NCI-H1930 (cell line): Measurements from ENCODE around the gene FGF4.
"Not testable (repeated sequence)": the region's sequence is repeated elsewhere in the genome, so short reads cannot be mapped to it uniquely, and the experiment has no call there.

Source experiments
- DNase-seq, 2 experiments: peaks; one replicate each; lab custom pipeline; 2025; lab: John Stamatoyannopoulos, UW

Gene FGF4

DNA sequence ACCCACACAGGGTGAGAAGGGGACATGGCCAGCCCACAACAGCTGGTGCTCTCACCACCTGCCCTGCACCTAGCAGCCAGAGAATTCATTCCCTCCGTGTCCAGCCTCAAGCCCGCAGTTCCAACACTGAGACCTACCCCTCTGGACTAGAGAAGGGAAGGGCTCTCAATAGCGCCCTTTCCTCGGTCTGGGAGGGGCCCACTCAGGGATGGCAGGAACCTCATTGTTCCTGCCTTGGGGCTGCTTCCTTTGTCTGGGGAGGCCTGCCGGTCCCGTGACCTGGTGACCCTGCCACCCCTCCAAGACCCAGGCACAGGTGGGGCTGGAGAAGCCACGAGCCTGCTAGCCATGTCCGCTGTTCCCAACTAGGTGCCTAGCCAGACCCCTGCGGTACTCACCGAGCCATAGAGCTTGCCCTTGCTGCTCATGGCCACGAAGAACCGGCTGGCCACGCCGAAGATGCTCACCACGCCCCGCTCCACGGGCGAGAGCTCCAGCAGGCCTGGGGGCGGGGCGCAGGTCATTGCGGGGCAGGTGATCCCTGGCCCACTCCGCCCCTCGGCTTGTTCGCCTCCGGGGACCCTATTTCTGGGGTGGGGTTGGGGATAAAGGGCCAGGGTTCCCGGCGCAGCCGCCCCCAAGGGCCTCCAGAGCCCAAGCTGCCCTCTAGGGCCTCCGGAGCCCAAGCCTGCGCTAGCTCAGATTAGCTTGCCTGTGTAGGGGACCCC is 1.4 kb downstream of the FGF4 start:
- no peak for DNase-seq

DNA sequence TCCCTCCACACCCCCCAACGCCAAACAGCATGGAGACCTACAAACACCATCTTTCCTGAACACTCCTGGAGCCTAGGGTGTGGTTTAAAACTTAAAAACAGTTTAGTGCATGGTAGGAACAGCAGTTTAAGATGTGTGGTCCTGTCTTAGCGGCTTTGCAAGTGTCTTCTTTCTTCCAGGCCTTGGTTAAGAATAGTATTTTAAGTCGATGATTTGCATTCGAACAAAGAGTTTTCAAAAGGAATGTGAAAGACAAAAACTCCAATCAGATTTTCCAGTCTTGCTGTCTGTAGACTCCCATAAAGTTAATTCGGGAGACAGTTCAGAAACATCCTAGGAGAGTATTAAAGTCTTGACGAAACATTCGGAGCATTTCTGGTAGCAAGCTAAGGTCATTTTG is 3.7 kb downstream of the FGF4 start:
- no peak for DNase-seq

DNA sequence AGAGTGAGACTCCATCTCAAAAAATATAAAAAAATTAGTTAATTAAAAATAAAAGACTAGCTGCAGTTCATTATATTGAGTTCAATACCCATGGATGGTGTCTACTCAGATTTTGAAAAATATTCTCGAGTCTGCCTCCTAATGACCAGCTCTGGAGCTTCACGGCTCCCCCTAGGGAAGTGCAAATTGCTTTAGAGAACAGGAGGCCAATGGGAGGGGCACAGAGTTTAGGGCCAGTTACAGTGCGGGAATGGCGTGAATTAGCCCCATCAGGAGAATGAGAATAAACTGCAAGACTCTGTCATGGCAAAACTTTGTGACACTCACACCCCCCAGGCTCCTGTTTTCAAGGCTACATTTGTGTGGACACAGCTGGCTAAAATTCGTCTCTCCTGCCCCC is 4.6 kb downstream of the FGF4 start:
- DNase-seq, result no peak

DNA sequence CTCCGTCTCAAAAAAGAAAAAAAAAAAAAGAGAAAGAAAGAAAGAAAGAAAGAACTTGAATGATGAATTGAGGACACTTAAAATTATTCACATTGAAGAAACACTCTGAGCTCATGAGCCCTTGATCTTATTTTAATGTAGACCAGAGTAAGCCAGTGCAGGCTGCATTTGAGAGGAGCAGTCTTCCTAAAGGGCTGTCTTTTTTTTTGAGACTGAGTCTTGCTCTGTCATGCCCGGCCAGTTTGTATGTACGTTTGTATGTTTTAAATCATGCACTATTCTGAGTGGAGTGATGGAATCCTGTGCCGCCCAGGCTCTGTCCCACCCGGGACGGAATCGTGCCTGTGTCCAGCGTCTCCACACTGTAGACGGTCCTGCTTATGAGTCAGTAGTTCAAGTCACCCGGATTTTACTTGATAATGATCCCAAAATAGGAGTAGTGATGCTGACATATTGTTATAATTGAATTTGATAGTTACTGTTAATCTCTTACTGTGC is 9.6 kb downstream of the FGF4 start:
- no peak for DNase-seq

DNA sequence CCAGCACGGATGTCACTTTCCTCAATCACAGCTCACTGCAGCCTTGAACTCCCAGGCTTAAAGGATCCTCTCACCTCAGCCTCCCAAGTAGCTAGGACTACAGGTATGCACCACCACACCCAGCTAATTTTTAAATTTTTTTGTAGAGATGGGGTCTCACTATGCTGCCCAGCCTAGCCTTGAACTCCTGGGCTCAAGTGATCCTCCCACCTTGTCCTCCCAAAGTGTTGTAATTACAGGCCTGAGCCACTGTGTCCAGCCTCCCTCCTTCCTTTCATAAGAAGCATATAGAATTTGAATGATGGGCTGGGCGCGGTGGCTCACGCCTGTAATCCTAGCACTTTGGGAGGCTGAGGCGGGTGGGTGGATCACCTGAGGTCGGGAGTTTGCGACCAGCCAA is 10.2 kb downstream of the FGF4 start:
- not testable (repeated sequence) for DNase-seq

DNA sequence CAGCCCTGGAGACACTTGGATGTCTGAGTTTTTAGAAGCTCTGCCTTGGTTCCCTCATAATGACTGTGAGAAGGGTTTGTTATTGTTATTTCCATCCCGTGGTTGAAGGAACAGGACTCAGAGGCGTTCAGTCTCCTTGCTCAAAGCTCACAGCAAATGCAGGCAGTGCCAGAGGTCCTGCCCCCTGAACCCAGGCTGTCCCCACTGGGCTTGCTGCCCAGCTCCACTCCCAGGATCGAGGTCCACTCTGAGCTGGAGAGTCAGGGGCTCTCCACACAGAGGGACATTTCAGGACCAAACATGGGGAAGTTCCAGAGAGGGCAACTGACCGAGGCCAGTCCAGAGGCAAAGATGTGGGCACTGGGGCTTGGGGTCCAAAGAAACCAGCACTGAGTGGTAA is 14.8 kb downstream of the FGF4 start:
- DNase-seq, result no peak

DNA sequence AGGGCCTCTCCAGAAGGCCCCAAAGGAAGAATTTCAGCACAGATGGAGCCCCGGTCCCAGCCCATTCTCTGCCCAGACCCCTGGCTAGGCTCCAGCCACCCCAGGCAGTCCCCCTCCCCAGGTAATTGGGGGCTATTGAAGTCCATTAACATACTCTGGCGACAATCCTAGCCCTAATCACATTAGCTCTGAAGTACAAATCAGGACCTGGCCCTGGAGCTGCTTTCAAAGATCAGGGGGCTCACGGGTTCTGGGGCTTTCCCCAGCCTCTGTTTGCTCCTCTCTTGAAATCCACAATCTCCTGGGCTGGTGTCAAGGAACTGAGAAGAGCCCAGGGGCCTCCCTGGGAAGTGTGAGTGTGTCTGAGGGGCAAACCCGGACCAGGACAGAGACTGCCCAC is 22.3 kb downstream of the FGF4 start:
- no peak for DNase-seq

DNA sequence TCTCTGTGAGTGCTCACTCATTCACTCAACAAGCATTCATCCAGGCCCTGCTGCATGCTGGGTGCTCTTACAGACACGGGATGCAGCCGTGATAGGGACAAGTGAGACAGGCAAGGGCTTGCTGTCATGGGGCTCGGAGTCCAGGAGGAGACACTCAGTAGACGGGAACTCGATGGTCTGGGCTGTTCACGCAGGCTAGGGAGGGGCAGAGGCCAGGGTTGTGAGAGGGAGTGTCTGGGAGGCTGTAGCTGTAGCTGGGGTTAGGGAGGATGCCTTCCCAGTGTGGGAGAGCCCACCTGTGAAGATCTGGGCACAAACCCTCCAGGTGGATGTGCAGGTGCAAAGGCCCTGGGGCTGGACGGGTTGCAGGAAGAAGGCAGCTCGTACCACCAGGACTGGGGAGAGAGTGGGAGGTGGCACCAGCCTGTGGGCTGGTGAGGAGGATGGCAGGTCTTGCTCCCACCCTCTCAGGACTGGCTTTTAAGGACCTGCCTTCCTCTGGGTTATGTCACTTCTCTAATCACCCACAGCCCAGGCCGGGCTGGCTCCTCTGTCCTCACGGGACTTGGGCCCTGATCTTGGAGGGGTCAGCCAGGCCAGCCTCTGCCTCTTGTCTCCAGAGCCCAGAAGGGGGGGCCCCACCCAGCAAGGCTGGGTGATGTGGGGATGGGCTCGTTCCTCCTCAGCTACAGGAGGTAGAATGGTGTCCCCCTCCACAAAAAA is 24.1 kb downstream of the FGF4 start:
- DNase-seq, result no peak

DNA sequence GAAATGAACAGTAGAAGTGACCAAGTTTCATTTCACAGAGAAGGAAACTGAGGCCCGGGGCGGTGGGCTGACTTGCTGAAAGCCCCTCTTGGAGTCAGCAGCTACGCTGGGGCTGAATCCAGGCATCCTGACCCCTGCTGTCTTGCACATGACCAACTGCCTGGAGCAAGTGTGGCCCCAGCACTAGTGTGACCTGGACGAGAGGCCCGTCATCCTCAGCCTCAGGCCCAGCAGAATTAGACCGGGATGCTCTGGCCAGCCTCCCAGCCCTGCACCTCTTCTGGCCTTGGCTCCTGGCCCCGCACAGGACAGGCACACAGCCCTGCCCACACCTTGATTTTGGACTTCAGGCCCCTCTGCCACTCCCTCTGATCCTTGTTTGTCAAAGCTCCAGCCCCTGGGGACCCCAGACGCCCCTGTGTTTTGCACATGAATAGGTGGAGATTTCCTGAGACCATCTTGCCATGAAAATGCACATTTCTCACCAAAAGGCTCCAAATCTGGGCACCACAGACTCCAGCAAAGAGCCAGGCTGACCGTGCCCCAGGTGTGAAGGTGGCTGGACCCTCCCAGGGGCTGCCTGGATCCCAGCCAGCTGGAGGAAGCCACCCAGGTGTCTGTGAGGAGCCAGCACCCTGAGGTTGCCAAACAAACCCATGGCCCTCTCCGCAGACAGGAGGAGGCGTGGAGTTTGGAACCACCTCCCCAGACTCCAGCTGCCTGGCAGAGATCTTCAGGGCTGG is 24.9 kb downstream of the FGF4 start:
- no peak for DNase-seq

DNA sequence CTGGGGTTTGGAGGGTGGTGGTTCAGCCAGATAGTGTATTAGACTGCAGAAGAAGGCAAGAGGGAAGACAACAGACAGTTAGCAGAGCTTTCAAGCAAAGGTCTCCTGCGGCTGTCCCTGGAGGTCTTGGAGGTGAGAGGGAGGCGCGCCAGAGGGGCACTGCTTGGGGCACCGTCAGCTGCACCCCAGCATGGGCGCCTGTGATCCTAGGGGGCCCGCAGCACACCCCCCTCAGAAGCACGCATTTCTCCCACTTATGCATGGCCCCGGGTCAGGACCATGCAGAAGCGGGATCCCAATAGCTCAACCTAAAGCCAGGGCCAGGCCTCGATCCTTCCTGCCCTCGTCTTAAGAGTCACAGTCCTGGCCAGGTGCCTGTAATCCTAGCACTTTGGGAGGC is 26.5 kb downstream of the FGF4 start:
- no peak for DNase-seq

DNA sequence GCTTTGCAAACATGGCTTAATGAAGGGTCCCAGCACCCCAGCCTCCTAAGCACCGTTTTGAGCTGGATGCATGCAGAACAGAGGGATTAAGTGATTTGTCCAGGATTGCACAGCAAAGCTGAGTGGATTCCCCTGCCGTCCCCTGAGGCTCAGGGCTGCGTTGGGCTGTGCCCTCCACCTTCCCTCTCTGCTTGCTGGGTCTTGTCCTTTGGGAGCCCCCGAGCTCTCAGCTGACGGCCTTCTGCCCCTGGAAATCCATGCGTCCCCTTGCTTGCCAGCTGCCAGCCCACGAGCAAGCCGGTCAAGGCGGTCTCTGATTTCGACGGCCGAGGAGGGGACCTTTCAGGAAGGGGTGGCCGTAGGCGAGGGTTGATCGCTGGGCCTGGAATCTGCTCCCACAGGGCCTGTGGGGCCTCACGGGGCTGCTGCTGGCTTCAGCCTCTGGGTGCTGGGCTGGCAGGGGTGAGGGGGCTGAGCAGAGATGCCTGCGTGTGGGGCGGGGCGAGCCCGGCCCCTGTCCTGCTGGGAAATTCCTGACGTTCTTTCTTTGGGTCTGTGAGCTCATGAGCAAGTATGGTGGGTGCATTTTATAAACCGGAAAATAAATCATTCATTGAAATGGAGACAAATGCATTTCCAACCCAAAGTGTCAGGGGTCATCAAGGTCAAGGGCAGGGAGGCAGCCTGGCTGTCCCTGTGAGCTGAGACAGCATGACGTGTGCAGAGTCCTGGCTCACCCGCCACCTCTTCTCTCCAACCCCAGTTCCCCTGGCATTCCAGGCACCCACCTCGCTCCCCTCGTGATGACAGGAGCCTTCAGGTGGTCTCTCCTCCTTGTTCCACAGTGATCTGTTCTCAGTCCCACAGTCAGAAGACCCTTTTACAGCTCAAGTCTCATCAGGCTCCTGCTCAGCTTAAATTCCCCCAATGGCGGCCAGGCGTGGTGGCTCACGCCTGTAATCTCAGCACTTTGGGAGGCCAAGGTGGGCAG is 28.1 kb downstream of the FGF4 start:
- no peak for DNase-seq

DNA sequence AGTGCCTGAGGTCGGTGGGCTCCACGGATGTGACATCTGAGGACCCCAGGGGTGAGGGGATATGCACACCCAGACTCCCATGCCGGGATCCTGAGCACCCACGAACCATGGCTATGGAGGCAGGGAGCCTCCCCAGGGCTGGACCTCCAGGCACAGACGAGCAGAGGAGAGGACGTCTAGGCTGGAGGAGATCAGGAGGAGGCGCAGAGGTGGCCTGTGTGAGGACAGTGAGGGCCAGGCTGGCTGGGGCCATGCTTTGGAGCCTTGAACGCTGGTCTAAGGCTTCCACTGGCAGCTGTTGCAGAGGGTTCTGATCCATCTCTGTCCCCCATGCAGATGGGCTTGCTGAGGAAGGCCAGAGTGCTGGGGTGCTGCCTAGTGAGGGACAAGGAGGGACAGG is 29.0 kb downstream of the FGF4 start:
- no peak for DNase-seq

DNA sequence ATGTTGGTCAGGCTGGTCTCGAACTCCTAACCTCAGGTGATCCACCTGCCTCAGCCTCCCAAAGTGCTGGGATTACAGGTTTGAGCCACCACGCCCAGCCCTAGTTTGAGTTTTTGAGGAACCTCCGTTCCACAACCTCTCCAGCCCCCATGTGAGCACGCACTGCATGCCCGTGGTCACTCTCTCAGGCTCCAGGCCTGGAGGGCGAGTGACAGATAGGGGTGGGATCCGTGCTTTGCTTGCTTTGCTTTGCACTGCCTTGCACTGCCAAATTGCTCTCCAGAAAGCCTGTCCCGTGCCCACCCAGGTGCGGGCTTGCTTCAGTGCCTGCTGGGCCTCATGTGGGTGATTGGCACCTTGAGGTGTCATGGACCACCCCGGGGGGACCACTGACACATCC is 29.9 kb downstream of the FGF4 start:
- no peak for DNase-seq

DNA sequence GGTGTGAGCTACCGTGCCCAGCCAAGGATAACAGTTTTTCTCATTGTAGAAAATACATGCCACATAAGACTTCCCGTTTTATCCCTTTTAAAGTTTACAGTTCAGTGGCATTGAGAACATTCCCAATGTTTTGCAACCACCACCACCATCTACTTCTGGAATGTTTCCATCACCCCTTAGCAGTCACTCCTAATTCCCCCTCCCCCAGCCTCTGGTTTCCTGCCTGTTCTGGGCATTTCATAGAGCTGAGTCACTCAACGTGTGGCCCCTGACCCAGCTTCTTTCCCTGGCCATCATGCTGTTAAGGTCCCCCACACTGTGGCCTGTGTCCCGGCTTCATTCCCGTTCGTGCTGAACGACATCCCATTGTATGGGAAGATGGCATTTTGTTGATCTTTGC is 30.7 kb downstream of the FGF4 start:
- no peak for DNase-seq

DNA sequence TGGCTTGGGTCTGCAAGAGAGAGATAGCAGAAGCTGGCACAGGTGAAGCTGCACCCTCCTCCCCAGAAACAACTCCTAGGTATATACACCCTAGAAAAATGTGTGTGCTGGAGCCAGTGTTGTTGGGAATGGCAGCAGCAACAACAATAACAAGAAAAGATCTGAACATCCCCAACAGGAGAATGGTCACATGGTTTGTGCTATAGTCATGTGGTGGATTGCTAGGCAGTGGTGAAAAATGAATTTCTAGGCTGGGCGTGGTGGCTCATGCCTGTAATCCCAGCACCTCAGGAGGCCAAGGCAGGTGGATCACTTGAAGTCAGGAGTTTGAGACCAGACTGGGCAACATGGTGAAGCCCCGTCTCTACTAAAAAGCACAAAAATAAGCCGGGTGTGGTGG is 40.3 kb downstream of the FGF4 start:
- DNase-seq, result no peak

DNA sequence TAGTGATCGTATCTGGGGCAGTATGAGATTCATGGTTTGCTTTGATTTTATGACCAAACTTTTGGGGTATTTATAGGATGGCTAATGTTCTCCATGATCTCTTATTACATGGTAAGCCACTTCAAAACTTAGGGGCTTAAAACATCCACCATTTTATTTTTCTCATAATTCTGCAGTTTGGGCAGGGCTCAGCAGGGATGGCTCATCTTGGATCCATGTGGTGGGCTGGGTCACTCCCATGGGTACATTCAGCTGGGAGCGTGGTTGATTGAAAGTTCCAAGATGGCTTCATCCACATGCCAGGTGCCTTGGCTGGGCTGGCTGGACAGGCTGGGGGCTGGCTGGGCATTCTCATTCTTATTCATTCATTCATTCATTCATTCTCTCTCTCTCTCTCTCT is 40.8 kb downstream of the FGF4 start:
- DNase-seq, result no peak

DNA sequence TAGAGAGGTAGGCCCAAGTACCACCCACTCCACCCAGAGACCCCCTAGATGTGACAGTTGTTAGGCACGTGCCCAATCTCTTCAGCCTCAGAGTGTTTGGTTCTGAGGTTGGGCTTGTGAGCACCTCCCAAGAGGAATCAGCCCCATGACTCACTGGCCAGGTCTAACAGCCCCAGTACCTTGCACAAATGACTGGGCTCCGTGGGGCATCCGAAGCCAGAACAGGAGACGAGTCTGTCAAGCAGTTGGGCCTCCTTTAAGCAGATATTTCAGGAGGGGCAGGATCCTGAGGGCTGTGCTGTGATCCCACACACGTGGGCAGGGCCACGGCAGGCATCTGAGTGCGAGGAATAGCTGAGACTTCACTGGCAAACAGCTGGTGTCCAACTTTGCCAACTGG is 42.2 kb downstream of the FGF4 start:
- no peak for DNase-seq

DNA sequence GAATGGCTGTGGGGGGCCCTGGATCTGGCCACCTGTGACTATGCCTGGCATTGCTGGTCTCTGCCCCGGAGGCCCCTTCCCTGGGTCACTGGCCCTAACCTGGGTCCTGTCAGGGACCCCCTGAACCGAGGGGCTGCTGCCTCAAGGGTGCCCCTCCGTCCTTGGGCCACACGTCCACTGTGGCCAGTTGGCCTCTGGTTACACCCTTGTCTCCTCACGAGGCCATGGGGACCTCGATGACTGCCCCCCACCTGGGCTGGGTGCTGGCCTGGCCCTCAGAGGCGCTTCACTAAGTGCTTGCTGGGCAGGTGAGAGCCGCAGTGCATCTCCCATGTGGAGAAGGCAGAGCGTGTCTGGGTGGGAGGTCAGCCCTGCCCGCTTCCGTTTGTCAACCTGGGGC is 44.0 kb downstream of the FGF4 start:
- no peak for DNase-seq

DNA sequence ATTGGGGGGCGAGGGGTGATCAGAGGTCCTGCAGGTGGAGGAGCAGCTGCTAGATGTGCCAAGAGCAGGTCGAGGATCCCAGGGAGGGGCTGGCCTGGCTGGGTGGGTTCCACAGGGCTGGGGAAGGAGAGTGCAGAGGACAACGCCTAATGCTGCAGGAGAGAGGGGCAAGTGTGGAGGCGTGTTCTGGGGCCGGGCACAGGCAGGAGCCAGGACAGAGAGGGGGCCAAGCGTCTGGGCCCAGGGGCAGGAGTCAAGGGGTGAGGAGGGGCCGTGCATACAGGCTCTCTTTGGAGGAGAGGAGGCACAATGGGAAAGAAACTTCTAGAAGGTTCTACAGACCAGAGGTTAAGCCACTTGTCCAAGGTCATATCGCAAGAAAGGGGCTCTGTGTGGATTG is 44.6 kb downstream of the FGF4 start:
- no peak for DNase-seq

DNA sequence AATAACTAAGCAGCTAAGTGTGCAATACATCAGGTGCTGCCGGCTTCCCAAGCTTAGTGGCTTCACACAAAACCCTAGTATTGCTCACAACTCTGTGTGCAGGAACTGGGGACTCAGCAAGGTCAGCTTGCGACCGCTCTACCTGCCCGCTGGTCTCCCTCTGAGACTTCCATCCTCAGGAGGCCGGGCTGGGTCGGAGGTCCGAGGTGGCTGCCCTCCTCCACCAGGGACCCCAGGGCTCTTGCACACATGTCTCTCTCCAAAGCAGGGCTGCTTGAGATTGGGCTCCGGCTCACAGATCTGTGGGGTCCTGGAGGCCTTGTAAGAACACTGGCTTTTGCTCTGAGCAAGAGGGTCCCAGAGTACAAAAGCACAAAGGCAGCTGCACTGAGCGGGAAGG is 45.9 kb downstream of the FGF4 start:
- no peak for DNase-seq

DNA sequence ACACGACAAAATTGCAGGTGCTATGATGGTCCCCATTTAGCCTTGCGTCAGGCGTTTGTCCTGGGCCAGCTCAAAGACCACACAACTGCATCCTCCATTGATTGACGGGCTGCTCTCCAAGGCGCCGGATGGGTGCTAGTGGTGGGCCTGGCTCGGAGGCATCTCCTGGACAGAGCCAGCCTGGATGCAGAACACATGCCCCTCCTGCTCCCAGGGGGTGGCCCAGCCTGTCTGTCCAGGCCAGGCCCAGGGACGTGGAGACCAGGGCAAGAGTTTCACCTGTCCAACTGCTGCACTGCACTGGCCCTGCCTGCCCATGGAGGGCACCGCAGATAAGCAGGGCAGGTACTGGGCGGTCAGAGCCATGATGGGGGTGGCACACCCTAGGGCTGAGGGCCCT is 47.9 kb downstream of the FGF4 start:
- DNase-seq, result no peak

DNA sequence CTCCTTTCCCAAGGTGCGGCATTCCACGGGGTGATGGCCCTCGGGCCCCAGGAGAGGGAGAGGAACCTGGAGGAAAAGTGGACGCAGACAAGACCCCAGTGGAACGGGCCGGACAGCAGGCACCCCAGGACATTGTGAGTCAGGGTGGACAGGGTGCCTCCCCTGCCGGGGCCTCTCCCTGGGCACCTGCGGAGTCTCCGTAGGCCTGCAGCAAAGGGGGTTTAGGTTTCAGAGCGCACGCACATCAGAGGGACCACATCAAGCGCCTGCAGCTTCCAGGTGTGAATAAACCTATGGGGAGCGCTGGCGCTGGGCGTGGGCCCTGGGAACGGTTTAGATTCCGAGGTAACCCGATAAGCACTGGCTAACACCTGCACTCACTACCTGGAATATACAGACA is 48.7 kb downstream of the FGF4 start:
- no peak for DNase-seq
